ENCODE data around the gene VEGFB. TPM values are rescaled to one million over a fixed set of nuclear protein-coding genes. Genes with fewer than 3 reads are reported as not detected.

VEGFB gene
- total and polyA plus RNA-seq, 2 of the 4 experiments (the other 2 are of a cell fraction), result 3.0 to 25.1 TPM

GRCh38 chr11:64256300-64256699 lies 21.9 kb downstream of the VEGFB start:
- ChIA-PET POLR2A (ENCODE audit: unreplicated experiment) (no interaction called here), CTCF (no interaction called here)
- 94% methylated on average over 2 of the region's 15 CpGs; no CpG with 5 or more reads in 1 of the 2 experiments for WGBS, 2 experiments (ENCODE audit: extremely low coverage in 2 of 2, insufficient read length in 1 of 2)
- Histone ChIP-seq H2AFZ (replicated peaks; ENCODE audit: low read length, poor library complexity) (no peak overlapping the region), H2BK15ac (ENCODE audit: low read depth, low read length) (no peak overlapping the region), H3K4ac (ENCODE audit: low read depth, low read length) (no peak overlapping the region), H2AK5ac (ENCODE audit: low read depth, low read length) (no peak overlapping the region), H4K91ac (ENCODE audit: insufficient read depth, low read depth, low read length) (no peak overlapping the region), H3K4me3 (ENCODE audit: insufficient read depth, low read depth, low read length) (no peak overlapping the region), H3K18ac (ENCODE audit: low read depth, low read length) (no peak overlapping the region), H3K27ac (ENCODE audit: insufficient read depth, low read length) (no peak overlapping the region), H3K4me2 (ENCODE audit: low read depth, low read length) (no peak overlapping the region), H3K56ac (ENCODE audit: extremely low read depth, insufficient read depth, low read length) (no peak overlapping the region), H2BK5ac (ENCODE audit: low read depth, low read length, poor library complexity, severe bottlenecking) (no peak overlapping the region), H4K5ac (ENCODE audit: low read depth, low read length) (no peak overlapping the region), H3K79me1 (ENCODE audit: low read depth in 1 of 2, low read length in 2 of 2) (peaks cover 14 to 70% of the 10 kb centered on the region in 2 experiments), H3K4me1 (ENCODE audit: control insufficient read depth, insufficient read depth, low read length) (peaks cover 7% of the 10 kb centered on the region), H2AK9ac (replicated peaks; ENCODE audit: low read depth, low read length, poor library complexity) (no peak overlapping the region), H4K20me1 (ENCODE audit: insufficient read depth, low read length) (peaks cover 5% of the 10 kb centered on the region; the same call in 1 of the 2 replicates), H4K8ac (ENCODE audit: low read depth in 2 of 2, low read length in 2 of 2) (no peak overlapping the region), H3K9me1 (ENCODE audit: insufficient read depth, low read length) (no peaks in the 10 kb centered on the region), H2BK120ac (ENCODE audit: low read depth, low read length) (no peak overlapping the region), H3K36me3 (ENCODE audit: control insufficient read depth, insufficient read depth, low read length) (peaks cover 46% of the 10 kb centered on the region), H3K23ac (ENCODE audit: low read depth, low read length) (no peak overlapping the region), H2BK20ac (ENCODE audit: low read depth, low read length) (no peak overlapping the region), H3K14ac (replicated peaks; ENCODE audit: low read depth, low read length) (no peak overlapping the region), H3K27me3 (ENCODE audit: control insufficient read depth, insufficient read depth, low read length) (no peaks in the 10 kb centered on the region), H3K9ac (ENCODE audit: low read depth, low read length) (no peak overlapping the region), H3K9me3 (ENCODE audit: control insufficient read depth, insufficient read depth, low read length) (no peaks in the 10 kb centered on the region)
- DNase-seq (no peak), ATAC-seq (ENCODE audit: low read depth) (no peak)
- in situ Hi-C loops (cut with MboI; ENCODE audit: low sequenced_read_pairs) (no loop called here), intact Hi-C loops (cut with micrococcal nuclease) (no loop called here), dilution Hi-C loops (cut with HindIII; ENCODE audit: low sequenced_read_pairs, unreplicated experiment) (no loop called here)
- TF ChIP-seq POLR2A (IDR thresholded peaks at IDR 0.05; ENCODE audit: low read depth, low read length) (no peak), CHD1 (IDR thresholded peaks at IDR 0.05; ENCODE audit: low read depth, low read length) (no peak), MAZ (IDR thresholded peaks at IDR 0.05; ENCODE audit: borderline replicate concordance, low read depth, low read length) (no peak), USF2 (IDR thresholded peaks at IDR 0.05; ENCODE audit: low read depth, low read length) (no peak), RAD21 (IDR thresholded peaks at IDR 0.05; ENCODE audit: low read length) (no peak), NFE2L2 (IDR thresholded peaks at IDR 0.05; ENCODE audit: low read depth, low read length) (no peak), RCOR1 (IDR thresholded peaks at IDR 0.05; ENCODE audit: insufficient replicate concordance, low read length) (no peak), BHLHE40 (IDR thresholded peaks at IDR 0.05; ENCODE audit: low read depth, low read length) (no peak), CTCF (conservative IDR thresholded peaks at IDR 0.05; ENCODE audit: low read depth, low read length) (no peak)
- no TSS peak for BruUV-seq (replicated peaks)
